LNCaP clone FGC (cell line): ENCODE results near the gene CD2BP2.
"Not testable (repeated sequence)": the region's sequence is repeated elsewhere in the genome, so short reads cannot be mapped to it uniquely, and the experiment has no call there.

ENCODE experiments used
- DNase-seq: peaks from one replicate; pipeline ENCODE4 v3.0.0-alpha.2; 2011; ENCODE audit warnings: low read depth
- H3K4me3 ChIP-seq: 2 replicates; pipeline ENCODE4 v1.5.1; 2011; ENCODE audit warnings: mild to moderate bottlenecking, low read depth, low read length, control low read depth
- TF ChIP-seq, protein P1 (sequence below): IDR thresholded peaks from 2 replicates; pipeline ENCODE4 v1.5.1; 2012; ENCODE audit warnings: mild to moderate bottlenecking; ENCODE audit not compliant: control insufficient read depth, insufficient read depth; ENCODE audit errors: extremely low read depth

Gene CD2BP2

DNA sequence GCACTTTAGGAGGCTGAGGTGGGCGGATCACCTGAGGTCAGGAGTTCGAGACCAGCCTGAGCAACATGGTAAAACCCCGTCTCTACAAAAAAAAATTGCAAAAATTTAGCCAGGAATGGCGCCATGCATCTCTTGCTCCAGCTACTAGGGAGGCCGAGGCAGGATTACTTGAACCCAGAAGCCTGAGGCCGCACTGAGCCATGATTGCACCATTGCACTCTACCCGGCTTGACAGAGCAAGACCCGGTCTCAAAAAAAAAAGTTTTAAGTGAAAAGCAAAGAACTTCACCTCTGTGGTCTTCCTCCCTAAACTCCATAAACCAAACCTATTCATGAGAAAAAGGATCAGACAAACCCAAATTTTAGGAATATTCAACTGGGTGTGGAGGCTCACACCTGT lies 7.0 kb downstream of the CD2BP2 start:
- TF ChIP-seq, protein P1, sequence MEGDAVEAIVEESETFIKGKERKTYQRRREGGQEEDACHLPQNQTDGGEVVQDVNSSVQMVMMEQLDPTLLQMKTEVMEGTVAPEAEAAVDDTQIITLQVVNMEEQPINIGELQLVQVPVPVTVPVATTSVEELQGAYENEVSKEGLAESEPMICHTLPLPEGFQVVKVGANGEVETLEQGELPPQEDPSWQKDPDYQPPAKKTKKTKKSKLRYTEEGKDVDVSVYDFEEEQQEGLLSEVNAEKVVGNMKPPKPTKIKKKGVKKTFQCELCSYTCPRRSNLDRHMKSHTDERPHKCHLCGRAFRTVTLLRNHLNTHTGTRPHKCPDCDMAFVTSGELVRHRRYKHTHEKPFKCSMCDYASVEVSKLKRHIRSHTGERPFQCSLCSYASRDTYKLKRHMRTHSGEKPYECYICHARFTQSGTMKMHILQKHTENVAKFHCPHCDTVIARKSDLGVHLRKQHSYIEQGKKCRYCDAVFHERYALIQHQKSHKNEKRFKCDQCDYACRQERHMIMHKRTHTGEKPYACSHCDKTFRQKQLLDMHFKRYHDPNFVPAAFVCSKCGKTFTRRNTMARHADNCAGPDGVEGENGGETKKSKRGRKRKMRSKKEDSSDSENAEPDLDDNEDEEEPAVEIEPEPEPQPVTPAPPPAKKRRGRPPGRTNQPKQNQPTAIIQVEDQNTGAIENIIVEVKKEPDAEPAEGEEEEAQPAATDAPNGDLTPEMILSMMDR = no peak
- H3K4me3 ChIP-seq = no peak overlapping the region
- DNase-seq = no peak

DNA sequence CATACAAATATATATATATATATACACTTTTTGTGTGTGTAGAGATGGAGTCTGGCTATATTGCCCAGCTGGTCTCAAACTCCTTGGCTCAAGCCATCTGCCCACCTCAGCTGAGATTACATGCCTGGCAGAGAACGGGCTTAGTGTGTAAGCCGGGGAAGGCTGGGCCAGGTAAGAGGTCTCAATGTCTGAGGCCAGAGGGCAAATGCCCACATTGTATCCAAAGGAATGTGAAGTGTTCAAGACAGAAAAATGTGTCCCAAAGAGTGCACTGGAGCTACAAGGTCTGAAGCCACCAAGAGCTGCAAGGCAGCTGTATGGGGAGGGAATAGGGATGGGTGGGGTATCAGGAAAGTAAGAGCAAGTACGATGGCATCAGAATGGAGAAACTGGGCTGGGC lies 8.8 kb downstream of the CD2BP2 start:
- DNase-seq = no peak
- TF ChIP-seq, protein P1 = no peak
- no peak overlapping the region for H3K4me3 ChIP-seq

DNA sequence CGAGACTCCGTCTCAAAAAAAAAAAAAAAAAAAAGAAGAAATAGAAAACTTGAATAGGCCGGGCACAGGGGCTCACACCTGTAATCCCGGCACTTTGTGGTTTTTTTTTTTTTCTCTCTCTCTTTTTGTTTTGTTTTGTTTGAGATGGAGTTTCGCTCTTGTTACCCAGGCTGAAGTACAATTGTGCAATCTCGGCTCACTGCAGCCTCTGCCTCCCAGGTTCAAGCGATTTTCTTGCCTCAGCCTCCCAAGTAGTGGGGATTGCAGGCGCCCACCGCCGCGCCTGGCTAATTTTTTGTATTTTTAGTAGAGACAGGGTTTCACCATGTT lies 11.7 kb downstream of the CD2BP2 start:
- not testable (repeated sequence) for DNase-seq, H3K4me3 ChIP-seq

DNA sequence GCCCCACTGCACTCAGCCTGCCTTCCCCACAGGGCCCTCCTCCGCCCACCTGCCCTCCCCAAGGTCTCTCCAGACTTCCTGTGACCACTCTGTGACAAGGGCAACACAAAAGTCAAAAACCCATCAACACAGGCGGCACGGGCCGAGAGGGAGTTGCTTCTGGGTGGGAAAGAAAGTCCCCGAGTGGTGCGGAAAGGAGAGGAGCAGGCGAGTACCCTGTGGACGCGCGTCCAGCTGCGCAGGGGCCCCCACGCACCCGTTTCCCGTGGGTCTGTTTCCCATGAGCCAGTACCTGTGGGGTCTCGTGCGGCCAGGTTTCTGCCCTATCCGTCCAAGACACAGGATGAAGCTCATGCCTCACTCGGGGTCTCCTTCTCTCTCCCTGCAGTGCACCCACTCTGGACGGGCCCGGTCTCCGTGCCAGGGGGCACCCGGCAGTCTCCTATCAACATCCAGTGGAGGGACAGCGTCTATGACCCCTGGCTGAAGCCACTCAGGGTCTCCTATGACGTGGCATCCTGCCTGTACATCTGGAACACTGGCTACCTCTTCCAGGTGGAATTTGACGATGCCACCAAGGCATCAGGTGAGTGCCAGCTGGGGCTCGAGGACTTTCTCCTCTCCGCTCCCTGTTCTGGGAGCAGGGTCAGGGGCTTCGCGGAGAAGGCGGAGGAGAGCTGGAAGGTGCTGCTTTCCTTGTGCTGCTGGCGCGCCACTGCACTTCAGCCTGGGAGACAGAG lies 12.2 kb downstream of the CD2BP2 start:
- H3K4me3 ChIP-seq = no peak overlapping the region
- DNase-seq = no peak
- TF ChIP-seq, protein P1 = no peak

DNA sequence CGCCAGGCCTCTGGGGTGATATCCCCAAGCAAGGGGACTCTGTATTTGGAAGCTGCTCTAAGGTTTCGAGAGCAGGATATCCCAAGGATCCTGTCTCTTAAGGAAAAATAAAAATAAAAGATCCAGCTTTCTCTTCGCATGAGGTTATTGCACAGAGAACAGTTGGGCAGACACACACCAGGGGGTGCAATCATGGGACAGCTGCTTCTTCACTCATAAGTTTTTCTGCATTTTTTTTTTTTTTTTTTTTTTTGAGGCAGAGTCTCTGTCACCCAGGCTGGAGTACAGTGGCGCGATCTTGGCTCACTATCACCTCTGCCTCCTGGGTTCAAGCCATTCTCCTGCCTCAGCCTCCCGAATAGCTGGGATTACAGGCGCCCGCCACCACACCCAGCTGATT lies 13.1 kb downstream of the CD2BP2 start:
- not testable (repeated sequence) for DNase-seq, H3K4me3 ChIP-seq

DNA sequence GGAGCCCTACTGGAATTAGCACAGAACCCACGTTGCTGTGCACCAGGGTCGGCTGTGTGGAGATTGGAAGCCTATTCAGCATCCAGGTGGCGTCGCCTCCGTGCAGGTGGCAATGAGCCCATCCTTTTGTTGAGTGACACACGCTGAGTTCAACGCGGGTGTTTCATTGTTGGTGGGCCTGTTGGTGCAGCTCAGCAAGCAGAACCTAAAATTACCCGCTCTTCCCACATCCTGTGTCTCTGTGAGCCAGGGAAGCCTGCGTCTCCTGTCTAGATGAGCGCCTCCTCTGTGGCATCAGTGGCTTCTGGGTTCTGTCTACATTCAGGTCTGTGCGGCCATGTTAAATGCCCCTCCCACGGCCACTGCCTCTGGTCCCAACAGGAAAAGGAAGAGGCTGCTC lies 14.5 kb downstream of the CD2BP2 start:
- DNase-seq = no peak

DNA sequence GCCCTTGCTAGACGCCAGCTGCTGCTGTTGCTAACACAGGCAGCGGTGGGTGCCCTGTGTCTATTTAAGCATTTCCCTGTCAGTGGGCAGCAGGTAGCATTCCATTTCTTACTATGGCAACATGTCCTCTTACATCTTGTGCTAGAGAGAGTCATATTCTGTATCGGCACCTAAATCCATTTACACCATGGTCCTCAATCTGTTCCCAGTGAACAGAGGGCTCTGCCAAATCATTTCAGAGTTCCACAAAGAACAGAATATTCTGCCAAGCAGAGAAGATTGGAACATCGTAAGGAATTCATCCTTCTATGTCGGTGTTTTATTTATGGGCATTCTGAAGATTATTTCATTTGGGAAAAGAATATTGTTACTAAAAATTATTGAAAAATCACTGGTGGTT lies 16.4 kb downstream of the CD2BP2 start:
- DNase-seq, H3K4me3 ChIP-seq: not testable (repeated sequence)

More for the DNA sequence above, 14.5 kb downstream of the CD2BP2 start:
- TF ChIP-seq, protein P1 = no peak
- H3K4me3 ChIP-seq = no peak overlapping the region

DNA sequence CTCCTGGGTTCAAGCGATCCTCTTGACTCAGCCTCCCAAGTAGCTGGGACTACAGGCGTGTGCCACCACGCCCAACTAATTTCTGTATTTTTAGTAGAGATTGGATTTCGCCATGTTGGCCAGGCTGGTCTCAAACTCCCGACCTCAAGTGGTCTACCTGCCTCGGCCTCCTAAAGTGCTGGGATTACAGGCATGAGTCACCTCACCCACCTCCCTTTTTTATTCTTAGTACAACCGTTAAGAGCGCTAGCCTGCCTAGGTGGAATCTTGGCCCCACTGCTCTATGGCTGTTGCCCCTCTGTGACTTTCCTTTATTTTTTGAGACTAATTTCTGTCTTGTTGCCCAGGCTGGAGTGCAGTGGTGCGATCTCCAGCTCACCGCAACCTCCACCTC lies 17.1 kb downstream of the CD2BP2 start:
- not testable (repeated sequence) for DNase-seq, H3K4me3 ChIP-seq

DNA sequence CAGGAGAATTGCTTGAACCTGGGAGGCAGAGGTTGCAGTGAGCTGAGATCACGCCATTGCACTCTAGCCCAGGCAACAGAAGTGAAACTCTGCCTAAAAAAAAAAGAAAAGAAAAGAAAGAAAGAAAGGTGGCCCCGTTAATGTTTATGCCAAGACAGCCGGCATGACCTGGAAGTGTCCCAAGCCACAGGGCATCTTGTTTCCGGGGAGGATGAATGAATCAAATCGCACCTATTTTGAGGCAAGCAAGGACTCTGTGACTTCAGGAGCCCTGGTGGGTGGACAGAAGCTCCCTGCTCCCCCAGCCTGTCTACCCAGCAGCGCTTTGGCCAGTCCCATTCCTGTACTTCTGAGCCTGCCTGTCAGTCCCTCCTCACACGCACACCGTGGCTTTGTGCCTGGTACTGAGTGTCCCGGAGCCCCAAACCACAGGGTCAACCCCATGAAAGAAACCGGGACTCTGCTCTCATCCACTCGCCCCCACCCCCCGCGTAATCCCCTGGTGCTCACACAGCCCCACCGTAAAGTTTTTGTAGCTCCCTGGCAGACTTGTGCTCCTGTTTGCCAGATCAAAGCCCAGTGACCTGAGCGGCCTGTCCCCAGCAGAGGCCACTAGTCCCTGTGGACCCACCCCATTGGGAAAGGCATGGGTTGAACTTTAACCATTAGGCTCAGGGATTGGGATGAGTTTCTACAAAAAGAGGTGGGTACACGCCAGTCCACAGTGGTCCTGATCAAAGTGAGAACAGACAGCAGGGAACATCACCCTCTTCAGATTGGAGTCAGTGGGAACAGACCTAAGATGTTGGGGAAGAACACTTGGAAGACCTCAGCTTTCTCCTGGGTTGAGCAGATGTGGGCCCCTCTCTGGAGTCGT lies 19.3 kb downstream of the CD2BP2 start:
- TF ChIP-seq, protein P1 = no peak
- H3K4me3 ChIP-seq = peak overlapping the region; percentile 65
- no peak for DNase-seq

DNA sequence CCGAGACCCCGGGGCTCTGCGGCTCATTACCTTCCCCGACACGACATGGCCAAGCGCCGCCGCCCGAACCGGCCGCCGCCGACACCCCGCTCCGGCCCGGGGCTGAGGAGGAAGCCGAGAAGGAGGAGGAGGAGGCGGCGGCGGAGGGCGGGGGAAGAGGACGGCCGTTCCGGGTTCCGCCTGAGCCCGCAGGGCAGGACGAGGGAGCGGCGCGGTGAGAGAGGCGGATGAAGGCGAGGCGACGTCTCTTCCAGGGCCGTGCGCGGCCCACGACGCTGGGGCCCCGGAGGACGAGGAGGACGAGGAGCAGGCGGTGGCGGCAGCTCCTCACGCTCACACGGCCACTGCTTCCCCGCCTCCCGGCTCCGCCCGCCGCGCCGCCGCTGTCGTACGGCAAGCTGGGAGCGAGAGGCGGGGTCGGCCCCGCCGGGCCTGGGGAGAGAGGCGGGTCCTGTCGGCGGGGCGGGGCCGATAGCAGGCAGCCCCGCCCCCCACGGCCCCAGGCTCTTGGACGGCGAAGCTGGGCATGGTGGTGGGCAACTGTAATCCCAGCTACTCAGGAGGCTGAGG lies 20.0 kb downstream of the CD2BP2 start:
- not testable (repeated sequence) for DNase-seq
- H3K4me3 ChIP-seq = peak overlapping the region; percentile 65

DNA sequence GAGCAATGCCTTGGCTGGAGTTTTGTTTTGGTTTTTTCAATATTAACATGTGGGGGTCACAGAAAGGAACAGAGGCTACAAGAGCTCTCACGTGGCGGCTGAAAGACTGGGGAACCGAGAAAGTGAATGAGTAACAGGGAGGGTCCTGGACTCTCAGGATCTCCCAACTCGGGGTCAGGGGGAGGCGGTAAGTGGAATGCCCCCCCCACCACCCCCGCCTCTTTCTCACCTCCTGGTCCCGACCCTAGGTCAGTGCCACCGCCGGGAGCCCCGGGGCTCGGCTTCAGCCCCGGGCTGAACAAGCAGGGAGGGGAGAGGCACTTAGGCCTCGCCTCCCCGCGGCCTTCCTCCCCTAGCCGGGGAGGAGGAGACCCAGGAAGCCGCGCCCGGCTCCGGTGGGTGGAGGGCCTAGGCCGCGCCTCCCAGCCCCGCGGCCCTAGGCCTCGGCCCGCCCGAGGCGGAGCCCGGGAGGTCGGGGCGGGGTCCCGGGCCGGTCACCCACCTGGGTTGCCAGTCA lies 20.6 kb downstream of the CD2BP2 start:
- DNase-seq = not testable (repeated sequence)

DNA sequence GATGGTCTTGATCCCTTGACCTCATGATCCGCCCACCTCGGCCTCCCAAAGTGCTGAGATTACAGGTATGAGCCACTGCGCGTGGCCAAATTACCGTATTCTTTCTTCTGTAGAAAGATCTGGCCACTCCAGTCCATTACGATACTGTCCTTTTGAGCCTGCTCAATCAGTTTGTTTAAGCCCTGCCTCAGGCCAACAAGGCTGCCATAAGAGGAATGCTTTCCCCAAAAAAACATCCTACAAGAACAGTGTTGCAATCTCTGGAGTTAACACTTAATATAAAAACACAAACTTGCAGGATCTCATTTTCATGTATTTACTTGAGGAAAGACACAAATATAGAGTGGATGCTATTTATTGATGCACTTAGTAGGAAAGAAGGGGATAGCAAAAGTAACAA lies 30.9 kb downstream of the CD2BP2 start:
- not testable (repeated sequence) for H3K4me3 ChIP-seq, DNase-seq

More for the DNA sequence above, 20.6 kb downstream of the CD2BP2 start:
- peak overlapping the region; percentile 65 for H3K4me3 ChIP-seq
